Stimulated activated CD4-positive, alpha-beta T cell treated with anti-CD3 and anti-CD28 coated beads, Interleukin-2, amount 100 ng/mL, for 24 hours (primary cell): ENCODE measurements around the gene EXOC1.
"Not testable (repeated sequence)": the region's sequence is repeated elsewhere in the genome, so short reads cannot be mapped to it uniquely, and the experiment has no call there.

ENCODE experiments used
- DNase-seq, 2 donors: peaks; one replicate each; pipeline ENCODE4 v3.0.0-alpha.2; 2020

EXOC1 gene

DNA sequence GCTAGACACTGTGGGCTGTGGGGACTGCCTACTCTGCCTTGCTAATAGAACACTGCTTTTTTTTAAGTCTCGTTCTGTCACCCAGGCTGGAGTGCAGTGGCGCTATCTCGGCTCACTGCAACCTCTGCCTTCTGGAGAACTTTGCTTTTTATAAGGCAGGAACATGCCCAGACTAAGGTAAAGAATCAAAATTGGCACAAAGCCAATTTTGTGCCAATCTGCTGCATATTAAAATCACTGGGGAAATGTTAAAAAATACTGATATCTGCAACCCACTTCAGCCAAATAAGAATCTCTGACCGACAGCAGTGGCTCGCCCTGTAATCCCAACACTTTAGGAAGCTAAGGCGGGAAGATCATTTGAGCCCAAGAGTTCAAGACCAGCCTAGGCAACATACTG is 58.8 kb downstream of the EXOC1 start:
- no peak for DNase-seq

DNA sequence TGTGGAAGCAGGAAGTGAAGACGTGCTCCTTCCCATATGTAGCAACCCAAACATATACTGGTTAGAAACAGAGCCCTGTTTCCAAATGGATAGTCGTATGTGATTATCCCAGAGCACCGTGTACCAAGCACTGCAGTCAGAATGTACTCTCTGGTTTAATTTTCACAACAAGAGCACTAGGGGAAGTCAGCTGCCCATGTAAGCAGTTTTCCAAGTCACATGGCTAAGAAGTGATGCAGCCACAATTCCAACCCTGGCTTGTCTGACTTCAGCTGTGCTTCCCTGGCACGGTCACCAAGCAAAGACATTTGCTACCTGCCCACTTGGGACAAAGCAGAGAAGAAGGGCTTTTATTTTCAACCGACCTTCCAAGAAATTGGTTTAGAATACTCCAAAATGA is 67.1 kb downstream of the EXOC1 start:
- DNase-seq, result no peak

DNA sequence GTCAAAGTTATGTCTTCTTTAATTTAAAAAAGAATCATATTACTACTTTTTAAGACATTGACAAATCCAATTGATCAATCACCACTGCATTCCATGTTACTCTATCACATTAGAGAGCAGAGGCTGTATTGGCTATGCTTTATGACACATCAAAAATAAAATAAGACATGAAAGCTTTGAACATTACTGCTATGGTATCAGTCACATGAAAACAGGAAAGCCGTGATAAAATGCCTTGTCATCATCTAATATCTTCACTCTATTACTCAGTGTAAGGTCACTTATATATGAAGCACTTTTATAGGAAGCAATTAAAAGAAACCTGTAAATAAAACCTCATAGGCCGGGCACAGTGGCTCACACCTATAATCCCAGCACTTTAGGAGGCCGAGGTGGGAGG is 67.6 kb downstream of the EXOC1 start:
- no peak for DNase-seq

DNA sequence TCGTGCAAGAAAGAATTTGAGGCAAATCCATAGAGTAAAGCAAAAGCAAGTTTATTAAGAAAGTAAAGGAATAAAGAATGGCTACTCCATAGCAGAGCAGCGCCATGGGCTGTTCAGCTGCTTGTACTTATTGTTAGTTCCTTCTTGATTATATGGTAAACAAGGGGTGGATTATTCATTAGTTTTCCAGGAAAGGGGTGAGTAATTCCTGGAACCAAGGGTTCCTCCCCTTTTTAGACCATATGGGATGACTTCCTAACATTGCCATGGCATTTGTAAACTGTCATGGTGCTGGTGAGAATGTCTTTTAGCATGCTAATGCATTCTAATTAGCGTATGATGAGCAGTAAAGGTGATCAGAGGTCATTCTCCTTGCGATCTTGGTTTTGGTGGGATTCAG is 71.8 kb downstream of the EXOC1 start:
- DNase-seq, result no peak

DNA sequence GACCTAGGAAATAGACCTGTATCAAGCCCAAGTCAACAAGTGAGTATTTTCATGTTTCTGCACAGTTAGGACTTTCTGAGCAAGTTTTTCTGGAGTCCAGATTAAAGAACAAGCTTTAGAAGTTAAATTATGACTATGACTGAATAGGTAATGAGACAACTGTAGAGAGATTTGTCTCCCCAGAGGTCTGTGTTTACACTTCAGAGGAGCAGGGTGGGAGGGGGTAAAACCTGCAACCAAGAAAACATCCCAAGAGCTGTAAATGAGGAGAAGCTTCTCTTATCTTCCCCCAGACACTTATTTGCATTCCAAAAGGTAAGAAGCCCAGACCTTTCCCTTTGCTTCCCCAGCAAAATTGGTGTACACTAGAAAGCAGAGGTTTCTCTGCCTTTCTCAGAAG is 73.2 kb downstream of the EXOC1 start:
- no peak for DNase-seq

DNA sequence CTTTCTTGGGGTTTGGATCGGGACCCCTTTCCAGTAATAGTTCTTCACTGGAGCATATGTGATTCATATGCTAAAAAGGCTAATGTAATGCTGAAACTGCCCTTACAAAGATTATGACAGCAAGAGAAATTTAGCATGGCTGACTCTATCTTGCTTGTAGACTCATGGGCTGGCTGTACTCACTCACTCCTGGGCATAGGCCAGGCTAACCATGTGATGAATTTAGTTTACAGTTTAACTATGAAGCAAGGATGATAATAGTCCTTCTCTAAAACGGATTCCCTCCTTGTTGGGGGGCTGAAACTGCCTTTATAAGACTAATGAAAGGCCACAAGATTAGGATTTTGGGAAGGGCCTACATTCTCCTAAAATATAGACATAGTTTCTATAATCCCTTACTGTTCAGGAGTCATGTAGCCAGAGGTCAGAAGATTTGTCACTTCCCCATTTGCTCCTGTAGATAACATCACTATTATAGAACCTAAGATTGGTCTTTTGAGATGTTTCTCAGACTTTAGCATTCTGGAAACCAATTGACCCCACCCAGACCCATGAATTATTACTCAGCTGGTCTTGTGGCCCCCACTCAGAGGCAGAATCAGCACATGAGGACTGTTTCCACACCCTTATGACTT is 74.5 kb downstream of the EXOC1 start:
- DNase-seq, result no peak

DNA sequence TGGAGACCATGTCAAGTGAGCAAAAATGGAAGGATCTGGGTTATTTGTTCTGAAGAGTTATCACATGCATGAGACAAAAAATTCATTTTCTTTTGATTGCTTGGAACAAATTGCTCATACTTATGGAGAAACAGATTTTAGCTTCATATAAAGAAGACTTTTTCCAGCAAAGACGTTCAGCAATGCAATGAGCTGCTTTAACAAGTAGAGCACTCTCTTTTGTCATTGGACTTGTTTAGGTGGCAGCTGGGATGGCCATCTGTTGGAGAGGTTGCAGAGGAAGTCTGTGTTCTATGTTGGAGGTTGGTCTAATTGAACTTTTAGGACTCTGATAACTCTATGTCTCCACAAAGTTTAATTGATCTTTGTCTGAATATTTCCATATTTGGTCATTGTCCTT is 75.4 kb downstream of the EXOC1 start:
- DNase-seq, result no peak

DNA sequence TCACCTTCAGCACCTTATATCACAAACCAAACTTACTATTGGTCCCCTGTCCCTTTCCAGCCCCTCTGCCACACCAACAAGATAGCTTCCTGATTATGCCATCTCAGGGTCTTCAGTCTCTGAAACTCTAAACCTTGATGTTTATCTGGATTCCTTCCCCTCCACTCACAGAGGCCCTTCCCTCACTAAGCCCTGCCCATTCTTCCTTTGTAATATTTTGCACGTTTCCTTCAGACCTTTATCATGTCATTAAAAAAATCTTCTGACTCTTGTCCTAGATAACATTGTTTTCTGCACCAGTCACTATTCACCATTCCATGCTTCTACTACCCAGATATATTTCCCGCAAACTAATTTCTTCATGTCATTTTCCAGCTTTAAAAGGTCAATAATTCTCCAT is 77.6 kb downstream of the EXOC1 start:
- no peak for DNase-seq

DNA sequence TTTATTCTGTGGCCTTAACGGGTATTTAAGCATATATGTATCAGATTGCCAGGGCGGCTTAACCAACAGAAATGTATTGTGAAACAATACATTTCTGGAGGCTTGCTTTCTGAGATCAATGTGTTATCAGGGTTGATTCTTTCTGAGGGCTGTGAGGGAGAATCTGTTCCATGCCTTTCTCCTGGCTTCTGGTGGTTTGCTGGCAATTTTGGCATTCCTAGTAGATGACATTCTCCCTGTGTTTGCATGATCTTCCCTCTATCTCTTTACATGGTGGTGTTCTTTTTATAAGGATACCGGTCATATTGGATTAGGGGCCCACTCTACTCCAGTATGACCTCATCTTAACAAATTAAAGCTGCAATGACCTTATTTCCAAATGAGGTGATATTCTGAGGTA is 78.4 kb downstream of the EXOC1 start:
- no peak for DNase-seq

DNA sequence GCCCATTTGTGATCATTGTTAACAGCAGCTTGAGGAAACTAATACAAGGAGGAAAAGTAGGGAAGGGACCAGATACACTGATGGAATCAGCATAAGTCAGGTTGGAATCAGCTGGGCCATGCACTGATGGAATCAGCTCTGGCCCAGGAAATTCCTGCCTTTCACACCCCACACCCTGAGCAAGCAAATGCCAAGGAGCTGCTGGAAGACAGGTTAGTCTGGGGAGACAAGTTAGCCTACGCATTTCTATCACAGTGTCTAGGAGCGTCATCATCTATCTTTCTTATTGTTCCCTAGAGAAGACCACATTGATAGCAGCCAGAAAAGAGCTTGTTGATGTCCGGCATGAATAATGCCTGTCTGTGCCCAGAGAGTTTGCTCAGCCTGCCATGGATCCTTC is 79.1 kb downstream of the EXOC1 start:
- DNase-seq, result no peak

DNA sequence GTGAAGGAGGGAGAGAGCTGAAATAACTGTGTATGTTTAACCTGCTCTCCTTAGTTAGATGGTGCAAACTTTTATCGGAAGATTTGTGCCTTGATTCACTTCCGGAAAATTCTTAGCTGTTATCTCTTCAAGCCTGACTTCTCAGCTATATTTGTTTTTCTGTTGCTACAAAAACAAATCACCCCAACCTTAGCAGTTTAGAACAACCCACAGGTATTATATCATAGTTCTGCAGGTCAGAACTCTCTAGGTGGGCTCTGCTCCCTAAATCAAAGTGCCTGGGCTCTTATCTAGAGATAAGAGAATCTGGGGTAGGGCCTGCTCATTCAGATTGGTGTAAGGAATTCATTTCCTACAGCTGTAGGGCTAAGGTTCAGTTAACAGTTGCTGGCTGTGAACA is 80.2 kb downstream of the EXOC1 start:
- DNase-seq, result no peak

DNA sequence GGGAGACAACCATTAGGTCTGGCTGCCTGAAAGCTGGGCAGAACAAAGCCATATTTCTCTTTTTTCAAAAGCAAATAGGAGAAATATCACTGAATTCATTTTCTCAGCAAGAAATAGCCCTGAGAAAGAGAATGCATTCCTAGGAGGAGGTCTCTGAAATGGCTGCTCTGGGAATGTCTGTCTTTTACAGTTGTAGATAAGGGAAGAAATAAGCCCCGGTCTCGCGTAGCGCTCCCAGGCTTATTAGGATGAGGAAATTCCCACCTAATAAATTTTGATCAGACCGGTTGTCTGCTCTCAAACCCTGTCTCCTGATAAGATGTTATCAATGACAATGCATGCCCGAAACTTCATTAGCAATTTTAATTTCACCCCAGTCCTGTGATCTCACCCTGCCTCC is 82.5 kb downstream of the EXOC1 start:
- not testable (repeated sequence) for DNase-seq

DNA sequence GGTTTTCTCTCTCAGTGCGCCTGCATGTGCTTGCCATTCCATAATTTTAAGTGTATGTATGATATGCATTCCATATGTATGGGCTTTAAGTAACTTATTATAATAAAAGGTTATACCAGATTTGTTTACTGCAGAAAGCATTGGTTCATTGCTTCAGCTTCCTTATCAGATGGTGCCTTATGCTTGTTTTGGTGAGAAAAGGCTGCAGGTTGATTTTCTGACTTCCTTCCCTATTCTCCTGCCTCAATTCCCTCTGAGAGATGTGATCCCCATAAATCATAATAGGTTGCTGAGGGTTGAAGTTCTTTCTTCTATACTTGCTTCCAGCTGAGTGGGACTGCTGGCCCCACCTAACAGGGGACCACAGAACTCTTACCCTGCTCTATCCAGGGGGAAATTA is 85.0 kb downstream of the EXOC1 start:
- no peak for DNase-seq

DNA sequence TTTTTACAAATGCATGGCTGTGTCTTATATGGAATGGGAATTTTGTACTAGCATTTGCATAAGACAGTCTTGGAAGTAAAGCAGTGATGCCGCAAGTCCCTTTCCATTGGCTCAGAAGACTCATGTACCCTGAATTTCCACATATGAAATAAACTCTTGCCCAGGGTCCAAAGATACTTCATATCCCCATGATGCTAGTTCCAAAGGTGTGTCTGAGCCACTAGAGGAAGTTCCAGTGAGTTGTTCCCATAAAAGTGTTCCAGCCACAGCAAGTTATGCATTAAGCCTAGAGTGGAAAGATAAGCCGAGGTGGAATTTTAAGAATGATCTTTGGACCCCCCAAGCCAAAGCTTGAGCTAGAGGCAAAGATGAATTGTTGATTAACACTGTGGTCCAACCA is 86.0 kb downstream of the EXOC1 start:
- DNase-seq, result no peak

DNA sequence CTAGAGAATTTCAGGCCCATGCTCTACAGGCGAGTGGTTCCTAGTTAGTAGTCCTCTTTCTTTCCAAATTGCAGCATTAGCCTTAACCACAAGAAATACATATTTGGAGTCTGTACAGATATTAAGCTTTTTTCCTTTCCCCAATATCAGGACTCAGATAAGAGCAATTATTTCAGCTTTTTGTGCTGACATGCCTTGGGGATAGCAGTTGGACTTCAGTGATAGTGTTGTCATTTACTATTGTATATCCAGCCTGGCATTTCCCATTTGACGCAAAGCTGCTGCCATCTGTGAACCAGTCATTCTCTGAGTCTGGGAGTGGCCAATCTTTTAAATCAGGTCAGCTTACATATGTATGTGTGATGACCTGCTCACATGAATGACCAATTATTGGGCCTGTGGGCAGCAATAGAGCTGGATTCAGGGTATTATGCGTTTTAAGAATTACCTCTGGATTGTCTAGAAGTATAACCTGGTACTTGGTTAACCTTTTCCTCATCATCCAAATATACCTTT is 88.5 kb downstream of the EXOC1 start:
- DNase-seq, result no peak

DNA sequence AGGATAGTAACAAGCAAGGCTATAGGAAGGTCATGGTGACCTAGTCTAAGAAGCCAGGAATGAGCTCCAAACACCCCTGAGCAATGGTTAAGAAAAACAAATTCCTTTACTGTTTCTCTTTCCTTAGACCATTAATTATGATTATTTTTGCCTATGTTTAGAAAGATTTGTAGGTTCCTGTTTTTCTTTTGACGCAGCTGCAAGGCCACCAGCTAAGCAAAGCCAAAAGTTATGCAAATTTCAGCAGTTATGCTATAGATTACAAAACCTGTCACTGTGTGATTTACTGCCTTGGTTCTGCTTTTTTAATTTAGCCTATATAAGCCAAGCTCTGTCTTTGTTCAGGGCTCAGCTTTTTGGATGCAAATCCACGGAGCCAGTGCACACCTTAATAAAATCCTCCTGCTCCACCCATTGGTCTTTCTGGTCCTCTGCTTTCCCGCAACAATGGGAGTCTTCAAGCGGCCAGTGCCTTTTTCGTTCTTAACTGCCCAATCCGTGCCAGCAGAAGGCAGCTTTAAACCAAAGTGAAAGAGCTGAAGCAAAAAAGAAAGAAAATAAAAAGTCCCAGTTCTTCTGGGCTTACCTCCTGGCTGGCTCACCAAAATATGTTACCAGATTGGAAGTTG is 93.9 kb downstream of the EXOC1 start:
- DNase-seq, result peak in 1 of 2 donors; percentile 5

DNA sequence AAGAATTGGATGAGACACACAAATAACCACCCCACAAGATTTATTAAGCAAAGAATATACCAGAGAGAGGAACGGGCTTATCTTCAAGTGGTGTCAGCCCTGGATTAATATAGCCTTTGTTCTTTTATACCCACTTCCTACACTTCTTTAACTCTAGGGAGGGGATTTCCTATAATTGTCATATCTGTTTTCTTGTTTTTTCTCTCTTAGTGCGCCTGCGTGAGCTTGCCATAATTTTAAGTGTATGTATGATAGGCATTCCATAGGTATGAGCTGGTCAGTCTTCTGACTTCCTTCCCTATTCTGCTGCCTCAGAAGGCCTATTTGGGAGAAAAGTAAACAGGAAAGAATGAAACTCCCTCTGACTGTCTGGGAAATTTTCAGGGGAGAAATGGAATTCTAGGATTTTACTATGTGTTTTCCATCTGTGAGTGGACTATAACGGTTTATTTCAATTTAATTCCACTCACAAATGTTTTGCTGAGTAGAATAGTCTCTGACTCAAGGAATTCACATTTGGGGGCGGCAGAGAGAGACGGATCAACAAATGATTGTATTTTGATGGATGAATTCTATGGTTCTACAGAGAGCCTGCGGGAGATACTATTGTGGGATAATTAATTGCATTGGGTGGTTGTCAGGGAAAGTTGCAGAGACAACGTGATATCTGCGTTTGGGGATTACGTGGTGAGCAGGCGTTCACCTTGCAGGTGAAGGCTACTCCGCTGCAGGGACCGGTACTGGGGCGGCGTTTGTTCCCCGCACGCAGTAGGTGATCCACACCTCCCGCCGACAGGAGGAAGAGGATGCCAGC is 94.7 kb downstream of the EXOC1 start:
- peak; percentile 39 to 59 for DNase-seq

DNA sequence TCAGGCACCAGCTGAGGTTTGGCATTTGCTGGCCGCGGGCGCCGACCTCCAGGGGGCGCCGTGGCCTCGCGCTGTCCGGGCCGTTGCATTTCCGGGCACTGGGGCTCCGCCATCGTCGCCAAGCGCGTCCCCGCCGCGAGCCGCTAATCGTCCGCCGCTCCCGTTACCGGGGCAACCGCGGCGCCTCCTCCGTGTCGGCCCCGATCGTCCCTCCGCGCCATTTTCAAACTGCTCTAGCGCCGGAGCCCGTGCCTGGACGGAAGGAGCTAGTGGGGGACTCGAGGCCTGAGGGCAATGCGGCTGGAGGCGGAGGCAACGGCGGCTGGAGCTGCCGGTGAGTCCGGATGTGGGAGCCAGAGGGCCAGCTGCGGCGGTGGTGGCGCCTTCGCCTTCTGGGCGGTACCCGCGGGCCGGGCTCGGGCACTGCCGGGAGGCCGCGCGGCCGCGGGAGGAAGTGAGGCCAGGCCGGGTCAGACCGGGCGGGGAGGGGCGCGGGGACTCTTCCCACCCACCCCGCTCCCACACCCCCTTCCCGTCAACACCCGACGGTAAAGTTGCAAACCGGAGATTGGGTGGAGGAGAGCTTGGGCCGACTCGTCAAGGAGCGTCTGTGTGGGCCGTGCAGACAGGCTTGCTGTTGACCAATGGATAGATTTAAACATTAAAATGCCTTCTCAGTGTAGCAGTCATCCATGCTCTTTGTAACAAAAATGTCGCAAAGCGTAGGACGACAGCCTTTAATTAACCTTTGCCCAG is 95.5 kb downstream of the EXOC1 start, which contains the start of gene CEP135:
Gene CEP135 (plus strand): TSS at position 220 of the 756 bp plus-strand sequence. CDS start 3,186 bp downstream, outside the sequence.
- DNase-seq, result peak; percentile 92

DNA sequence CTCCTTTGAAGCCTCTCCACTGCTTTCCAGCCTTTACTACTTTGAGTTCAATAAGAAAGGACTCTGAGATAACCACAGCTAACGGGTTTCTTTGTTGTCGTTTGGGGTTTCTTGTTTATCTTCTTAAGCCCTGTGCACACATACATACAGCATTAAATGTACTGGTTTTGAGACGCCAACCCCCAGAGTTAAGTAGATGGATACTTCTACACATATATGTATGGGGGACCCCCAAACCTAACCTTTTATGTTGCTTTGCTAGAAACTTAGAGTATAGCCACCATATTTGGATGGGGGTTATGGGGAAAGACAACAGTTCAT is 96.0 kb downstream of the EXOC1 start:
- DNase-seq, result no peak

DNA sequence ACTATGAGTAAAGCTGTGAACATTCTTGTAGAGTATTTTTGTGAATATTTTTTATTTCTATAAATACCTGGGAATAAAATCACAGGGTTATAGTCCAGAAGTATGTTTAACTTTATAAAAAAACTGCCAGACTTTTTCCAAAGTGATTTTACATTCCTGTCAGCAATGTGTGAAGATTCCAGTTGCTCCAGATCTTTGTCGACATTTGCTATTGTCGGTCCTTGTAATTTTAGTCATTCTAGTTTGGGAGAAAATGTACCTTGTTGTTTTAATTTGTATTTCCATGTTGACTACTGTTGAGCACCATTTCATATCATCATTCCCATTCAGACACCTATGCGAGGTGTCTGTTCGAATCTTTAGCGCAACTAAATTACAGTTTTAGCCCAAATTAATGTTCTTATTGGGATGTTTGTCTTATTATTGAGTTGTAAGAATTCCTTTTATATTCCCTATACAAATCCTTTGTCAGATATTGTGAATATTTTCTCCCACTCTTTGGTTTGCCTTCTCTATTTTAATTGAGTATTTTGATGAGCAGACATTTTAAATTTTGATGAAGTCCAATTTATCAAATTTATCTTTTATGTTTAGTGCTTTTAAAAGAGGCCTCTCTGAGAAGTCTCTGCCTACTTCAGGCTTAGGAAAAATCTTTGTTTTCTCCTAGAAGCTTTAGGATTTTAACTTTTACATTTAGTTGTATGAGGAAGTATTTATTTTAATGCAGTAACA is 97.9 kb downstream of the EXOC1 start:
- DNase-seq, result no peak
